Erythroblast (primary cell): Measurements from ENCODE around the gene CLIP4.

Experiments
- GATA1 ChIP-seq: IDR thresholded peaks from 2 replicates; pipeline ENCODE4 v1.6.1; 2011; ENCODE audit warnings: low read depth, mild to moderate bottlenecking, control low read depth, low read length, moderate library complexity
- POLR2A ChIP-seq: IDR thresholded peaks from 2 replicates; pipeline ENCODE4 v1.6.1; 2011; ENCODE audit warnings: mild to moderate bottlenecking, low read length

- no peak for TF ChIP-seq POLR2A
- no peak for TF ChIP-seq GATA1
Observed at GRCh38 chr2:29120846-29121245, 5.6 kb downstream of the CLIP4 start.
